M059J (cell line): ENCODE data around the gene CHID1. TPM values are rescaled to one million over a fixed set of nuclear protein-coding genes. Genes with fewer than 3 reads are reported as not detected.
A peak's percentile ranks its signal among the peaks of the same experiment; 100 is the strongest.

Experiments
- DNase-seq: peaks from one replicate; pipeline ENCODE4 v3.0.0-alpha.2; 2012; ENCODE audit warnings: low read depth
- total RNA-seq: library from RNA; depleted of rRNA; stranded (reverse); fragments of >200 nt; shearing (Covaris generic); gene quantifications from 2 replicates; pipeline ENCODE4 v1.2.3, GENCODE V29; 2014

CHID1 gene
- total RNA-seq, 1 experiment from 2014 or later, result 92.6 TPM

DNA sequence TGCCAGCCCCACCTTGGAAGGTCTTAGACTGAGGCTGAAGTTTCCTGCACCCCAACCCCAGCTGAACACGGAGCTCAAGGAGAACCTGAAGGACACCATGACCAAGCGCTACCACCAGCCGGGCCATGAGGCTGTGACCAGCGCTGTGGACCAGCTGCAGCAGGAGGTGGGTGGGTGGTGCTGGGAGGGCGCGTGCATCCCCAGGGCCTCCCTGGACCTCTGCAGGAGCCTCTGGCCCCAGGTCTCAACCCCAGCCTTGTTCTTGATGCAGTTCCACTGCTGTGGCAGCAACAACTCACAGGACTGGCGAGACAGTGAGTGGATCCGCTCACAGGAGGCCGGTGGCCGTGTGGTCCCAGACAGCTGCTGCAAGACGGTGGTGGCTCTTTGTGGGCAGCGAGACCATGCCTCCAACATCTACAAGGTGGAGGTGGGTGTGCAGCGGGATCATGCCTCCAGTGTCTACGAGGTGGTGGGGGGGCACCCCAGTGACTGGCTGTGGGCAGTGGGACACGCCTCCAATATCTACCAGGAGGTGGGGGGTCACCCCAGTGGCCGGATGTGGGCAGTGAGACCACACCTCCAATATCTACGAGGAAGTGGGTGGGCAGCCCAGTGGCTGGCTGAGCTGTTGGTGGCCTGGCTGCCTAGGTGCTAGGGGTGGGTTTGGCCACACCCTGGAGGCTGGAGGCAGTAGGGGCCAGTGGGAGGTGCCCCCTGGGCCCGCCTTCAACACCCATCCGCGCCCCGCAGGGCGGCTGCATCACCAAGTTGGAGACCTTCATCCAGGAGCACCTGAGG is 73.2 kb downstream of the CHID1 start:
- no peak for DNase-seq

DNA sequence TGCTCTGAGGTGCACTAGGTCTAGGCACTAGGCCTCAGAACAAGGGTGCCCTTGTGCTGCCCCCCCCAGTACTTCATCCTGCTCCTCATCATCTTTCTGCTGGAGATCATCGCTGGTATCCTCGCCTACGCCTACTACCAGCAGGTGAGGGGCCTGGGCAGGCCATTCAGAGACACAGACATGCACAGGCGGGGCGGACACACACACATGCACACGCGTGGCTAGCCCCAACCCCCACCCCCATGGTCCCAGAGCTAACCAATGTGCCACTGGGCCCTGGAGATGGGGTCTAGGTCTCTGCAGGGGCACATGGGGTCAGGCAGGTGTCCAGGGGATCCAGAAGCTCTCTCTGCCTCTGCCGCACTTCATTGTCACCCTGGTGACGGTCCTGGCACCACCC is 73.9 kb downstream of the CHID1 start:
- no peak for DNase-seq

DNA sequence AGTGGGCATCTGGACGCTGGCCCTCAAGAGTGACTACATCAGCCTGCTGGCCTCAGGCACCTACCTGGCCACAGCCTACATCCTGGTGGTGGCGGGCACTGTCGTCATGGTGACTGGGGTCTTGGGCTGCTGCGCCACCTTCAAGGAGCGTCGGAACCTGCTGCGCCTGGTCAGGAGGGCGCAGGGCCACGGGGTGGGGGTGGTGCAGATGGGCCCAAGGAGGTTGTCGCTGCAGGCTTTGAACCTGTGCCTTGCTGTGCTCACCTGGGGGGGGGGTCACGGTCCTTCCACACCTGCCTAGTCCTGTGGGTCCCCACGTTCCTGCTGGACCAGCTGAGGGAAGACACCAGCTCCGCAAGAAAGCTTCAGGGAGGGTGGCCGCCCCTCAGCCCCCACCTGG is 74.3 kb downstream of the CHID1 start:
- no peak for DNase-seq

DNA sequence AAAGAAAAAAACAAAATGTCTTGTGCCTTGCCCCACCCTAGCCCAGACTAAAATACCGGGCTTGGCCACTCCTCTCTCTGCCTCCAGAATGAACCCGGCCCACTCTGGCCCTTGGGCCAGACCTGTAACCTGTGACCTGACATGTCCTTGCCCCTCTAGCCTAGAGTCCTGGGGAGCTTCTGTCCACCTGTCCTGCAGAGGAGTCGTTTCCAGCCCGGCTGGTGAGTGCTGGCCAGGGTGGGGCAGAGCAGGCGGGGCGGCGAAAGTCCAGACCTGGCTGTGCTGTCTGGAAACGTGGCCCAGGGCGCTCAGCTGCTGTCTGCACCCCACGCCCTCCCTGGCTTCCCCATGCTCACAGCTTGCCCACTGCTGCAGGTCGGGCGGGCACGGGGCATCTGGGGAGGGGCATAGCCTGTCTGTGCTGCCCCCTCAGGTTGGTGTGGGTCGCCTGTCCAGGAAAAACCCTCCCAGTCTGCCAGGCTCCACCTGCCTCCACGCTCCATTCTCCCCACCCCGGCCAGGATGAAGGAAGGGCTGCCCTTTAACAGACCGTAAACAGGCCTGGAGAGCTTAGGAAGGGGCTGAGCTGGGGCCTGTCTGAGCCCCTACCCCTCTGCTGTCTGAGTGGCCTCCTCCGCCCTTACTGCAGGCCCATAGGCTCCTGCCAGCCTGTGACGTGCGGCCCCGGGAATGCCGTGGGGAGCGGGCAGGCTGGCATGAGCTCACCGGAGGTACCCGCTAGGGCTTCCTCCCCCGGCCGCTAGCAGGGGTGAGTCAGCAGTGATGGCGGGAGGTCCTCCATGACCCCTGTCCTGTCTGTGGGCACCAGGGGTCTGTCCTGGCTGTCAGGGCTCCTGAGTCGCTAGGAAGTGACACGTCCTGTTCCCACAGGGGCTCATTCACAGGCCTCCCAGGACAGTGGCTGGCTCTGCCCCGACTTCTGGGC is 76.0 kb downstream of the CHID1 start:
- peak; percentile 97 for DNase-seq

DNA sequence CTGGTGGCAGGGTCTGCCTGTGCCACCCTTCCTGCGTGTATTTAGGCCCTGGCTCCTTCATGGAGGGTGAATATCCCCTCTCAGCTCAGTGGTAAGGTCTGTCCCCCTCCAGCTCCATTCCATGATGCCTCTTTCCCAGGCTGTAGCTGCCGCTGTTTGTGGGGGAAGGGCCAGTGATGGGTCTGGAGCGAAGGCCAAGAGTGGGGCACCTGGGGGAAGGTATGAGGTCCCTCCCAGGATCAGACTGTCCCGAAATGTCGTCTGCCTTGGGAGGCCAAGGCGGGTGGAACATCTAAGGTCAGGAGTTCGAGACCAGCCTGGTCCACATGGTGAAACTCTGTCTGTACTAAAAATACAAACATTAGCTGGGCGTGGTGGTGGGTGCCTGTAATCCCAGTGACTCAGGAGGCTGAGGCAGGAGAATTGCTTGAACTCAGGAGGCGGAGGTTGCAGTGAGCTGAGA is 76.7 kb downstream of the CHID1 start:
- DNase-seq, result no peak

DNA sequence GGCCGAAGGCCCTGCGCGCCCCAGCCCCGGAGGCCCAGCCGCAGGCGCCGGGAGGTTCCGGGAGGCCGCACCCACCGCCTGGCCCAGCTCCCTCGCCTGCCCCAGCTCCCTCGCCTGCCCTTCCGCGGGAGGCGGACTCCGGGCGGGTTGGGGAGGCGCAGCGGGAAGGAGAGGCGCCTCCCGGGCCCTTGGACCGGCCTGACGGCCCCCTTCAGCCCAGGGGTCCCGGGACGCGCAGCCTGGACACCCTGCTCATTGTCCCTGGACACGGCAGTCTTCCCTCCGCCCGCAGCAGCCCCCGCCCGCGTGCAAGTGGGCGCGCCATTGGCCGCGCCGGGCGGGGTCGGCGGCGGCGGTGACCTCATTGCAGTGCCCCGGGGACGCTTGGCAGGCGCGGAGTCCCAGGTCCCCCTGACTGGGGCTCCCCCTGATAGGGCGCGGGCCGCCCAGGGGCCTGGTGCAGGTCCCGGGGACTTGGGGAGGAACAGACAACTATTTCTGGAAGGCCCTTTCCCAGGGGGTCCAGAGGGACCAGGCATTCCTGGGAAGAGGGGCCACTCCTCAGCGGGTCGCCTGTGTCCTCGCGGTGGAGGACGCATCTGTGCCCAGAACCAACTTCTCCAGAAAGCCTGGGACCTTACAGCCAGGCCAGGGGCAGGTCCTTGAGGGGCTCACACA is 77.4 kb downstream of the CHID1 start:
- DNase-seq, result peak; percentile 62

DNA sequence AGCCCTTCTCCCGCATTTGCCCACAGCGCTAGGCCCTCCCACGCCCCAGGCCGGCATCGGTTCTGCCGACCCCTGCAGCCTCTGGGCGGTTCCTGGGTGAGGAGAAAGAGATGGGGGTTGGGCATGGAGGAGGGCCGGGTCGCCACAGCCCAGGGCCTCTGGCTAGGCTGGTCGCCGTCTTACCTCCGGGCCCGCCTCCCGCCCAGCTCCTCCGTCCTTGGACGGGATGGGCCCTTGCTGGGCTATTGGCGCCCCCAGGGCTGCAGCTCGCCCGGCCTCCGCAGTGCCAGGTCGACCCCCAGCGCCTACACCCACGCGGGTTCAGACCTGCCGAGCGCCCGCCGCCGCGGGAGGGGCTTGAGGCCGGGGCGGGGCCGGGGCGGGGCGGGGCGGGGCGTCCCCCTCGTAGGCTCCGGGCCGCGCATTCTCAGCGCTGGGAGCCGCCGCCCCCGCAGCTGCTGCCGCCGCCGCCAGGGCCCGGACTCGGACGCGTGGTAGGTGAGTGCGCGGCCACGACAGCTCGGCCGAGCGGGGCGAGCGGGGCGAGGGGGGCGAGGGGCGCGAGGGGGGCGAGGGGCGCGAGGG is 78.0 kb downstream of the CHID1 start, which contains the start of gene CD151:
Gene CD151 (plus strand): TSS at position 424 of the 585 bp plus-strand sequence. CDS start 3,118 bp downstream, outside the sequence.
- peak; percentile 62 for DNase-seq

DNA sequence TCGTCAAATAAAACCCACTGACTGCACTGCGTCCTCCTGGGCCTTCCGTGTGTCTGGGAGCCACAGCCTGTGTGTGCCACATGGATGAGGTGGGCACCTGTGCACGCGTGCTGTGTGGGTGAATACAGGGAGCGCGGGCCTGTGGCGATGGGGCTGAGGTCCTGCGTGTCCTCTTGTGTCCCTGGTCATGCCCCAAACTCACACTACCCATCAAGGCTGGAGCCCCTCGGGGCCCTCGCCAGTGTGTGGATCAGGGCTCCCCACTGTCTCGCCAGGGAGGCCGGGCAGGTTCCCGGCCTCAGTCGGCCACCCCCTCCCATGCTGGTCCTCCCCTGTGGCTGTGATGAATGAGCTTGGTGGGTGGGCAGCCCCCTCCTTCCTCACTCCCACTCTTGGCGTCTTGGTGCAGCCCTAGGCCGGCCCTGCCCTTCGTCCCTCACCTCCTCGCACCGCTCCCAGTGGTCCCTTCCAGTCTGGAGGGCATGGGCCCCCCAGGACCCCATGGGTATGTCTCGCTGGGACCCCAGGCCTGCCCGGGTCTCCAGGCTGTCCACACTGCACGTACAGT is 78.6 kb downstream of the CHID1 start:
- no peak for DNase-seq

DNA sequence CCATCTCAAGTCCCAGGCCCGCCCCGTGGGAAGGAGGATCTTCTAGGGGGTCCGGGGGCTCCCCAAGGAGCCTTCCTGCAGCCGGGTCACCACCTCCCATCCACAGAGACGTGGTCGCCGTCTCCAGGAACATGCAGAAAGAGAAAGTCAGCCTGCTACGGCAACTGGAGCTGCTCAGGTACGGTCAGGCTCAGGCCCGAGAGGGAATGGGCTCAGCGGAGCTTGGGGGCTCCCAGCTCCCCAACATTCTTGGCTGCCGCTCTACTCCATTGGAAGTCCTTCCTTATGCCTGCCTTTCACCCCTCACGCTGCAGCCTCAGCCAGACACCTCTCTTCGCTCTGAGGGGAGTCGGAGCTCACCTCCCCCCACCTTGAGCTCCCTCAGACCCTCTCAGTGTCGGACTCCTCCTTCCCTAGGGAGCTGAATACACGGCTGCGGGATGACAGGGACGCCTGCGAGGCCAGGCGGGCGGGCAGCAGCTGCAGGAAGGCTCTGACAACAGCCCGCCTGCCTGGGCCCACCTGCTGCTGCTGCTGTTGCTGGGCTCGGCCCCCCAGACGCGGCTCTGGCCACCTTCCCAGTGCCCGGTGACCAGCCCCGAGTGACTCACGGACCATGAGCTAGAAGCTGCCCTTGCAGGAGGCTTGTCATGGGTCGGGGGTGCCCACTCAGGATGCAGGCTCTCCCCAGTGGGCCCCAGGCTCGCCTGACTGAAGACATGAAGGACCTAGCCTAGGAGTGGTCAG is 79.3 kb downstream of the CHID1 start:
- DNase-seq, result peak; percentile 75

DNA sequence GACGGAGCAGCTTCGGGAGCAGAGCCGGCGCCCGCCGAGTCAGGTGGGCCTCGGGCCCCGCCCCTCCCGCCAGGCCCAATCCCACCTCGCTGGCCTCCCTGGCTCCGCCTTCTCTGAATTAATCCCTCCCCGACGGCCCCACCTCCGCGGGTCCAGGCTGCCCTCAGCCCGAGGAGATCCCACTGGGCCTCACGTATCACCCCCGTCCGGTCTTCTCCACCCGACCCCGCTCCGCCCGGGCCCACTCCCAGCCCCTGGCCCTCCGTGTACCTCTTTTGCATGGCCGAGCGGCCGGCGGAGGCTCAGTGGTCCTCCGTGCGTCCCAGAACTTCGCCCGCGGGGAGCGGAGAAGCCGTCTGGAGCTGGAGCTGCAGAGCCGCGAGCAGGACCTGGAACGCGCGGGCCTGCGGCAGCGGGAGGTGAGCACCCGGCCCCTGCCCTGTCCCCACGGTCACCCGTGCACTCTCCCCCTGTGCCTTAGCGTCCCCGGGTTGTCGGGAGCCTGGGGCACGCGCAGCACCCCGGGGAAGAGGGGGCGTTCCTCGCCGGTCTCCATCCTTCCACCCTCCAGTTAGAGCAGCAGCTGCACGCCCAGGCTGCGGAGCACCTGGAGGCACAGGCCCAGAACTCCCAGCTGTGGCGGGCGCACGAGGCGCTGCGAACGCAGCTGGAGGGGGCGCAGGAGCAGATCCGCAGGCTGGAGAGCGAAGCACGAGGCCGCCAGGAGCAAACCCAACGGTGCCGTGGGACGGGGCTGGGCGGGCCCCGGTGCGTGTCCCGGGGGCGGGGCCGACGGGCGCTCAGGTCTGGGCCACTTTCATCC is 80.1 kb downstream of the CHID1 start:
- peak; percentile 79 for DNase-seq

DNA sequence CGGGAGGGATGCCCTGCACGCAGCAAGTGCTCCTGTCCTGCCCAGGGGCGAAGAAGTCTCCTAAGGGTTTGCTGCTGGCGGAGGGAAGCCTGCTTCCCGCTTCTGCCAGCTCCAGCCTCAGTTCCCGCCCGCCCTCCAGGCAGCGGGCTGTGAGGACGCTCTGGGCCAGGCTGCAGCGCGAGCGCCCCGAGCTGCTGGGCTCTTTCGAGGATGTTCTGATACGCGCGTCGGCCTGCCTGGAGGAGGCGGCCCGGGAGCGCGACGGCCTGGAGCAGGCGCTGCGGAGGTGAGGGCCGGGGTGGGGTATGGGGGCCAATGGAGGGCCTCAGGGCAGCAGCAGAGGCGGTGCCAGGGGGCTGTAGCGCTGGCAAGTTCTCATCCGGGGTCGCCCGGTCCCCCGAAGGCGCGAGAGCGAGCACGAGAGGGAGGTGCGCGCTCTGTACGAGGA is 80.7 kb downstream of the CHID1 start:
- DNase-seq, result no peak

DNA sequence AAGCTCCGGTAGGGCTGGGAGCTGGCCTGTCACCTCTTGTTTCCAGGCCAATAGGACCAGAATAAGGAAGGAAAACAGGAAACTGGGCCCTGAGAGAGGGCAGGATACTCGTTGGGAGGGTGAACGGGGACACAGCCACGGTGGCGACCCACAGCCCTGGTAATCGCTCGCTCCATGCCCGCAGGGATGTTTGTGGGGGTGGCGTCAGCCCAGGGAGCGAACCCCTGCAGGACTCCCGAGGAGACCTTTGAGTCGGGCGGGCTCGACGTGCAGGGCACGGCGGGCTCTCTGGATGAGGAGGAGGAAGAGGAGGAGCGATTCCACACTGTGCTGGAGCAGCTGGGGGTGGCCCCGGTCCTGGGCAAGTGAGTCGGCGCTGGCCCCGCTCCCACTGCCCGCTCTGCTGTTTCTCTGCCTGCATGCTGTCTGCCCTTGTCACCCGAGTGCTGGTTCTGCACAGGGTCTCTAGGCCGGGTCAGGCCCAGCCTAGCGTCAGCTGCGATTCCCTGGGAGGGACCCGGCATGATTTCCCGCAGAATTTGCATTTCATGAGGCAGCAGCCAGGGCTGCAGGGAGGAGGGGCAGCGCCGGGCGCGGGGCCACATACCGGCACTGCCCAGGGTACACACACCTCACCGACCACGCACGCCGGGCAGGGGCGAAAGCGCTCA is 81.3 kb downstream of the CHID1 start:
- DNase-seq, result peak; percentile 91

DNA sequence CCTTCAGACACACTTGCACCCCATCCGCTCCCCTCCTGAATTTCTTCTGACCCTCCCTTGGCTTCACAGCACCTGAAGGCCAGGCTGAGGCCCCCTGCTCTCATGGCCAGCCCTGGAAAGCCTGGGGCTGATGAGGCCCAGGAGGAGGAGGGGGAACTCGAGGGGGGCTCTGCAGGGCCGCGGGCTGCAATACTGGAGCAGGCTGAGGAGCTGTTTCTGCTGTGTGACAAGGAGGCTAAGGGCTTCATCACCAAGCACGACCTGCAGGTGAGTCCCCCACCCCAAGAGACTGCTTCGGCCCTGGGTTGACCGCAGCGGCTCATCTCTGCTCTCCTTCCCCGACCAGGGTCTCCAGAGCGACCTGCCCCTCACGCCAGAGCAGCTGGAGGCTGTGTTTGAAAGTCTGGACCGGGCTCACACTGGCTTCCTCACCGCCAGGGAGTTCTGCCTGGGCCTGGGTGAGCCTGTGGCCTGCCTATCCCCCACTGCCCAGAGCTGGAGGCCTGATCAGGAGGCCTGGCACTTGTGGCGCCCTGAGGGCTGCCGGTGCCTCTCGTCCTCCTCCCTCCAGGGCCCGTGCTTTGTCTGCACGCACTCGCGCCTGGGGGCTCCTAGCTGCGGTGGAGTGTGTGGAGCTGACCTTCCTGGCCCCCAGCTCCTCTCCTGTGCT is 82.0 kb downstream of the CHID1 start:
- no peak for DNase-seq

DNA sequence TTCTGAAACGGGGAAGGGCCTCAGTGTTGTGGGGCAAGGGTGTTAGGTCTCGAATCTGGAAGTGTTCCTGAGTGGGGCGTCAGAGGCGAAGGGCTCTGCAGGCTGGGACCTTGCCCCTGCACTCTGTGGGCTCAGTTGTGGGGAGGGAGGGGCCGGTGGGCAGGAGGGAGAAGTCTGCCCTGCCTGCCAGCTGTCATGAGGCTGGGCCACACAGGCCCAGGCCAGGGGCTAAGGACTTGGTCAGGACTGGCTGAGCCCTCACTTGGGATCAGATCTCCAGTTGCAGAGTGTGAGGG is 82.8 kb downstream of the CHID1 start, which contains the start of gene CRACR2B:
Gene CRACR2B (plus strand): TSS at position 23 of the 296 bp plus-strand sequence. CDS start 689 bp downstream, outside the sequence.
- DNase-seq, result no peak

DNA sequence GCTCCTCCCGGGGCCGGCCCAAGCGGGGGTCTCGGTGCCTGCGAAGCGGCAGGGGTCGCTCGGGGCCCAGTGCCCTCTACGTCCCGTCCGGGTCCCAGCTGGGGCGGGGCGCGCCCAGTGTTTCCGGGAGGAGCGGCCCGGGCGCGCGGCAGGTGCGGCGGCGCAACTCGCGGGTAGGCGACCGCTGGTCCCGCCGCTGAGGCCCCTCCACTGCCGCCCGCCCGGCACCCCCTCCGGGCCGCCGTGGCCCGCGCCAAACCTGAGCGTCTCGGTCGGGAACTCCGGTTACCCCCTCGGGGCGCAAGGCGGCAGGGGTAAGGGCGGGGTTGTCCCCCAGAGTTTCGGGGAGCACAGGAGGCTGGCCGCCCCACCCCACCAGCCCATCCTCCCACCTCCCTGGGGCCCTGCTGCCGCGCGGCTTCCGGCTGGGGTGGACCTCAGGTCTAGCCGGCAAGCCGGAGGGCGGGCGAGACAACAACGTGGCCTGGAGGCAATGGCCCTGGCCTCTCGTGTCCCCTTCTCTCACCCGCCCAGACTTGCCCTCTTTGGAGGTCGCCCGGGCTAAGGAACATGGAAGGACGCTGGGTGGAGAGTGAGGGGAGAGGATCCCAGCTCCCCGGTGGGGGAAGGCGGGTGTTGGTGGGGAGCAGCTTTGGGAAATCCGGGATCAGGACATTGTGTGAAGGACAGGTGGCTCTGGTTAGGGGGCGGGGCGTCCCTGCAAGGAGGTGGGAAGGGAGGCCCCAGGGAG is 83.3 kb downstream of the CHID1 start:
- DNase-seq, result no peak

DNA sequence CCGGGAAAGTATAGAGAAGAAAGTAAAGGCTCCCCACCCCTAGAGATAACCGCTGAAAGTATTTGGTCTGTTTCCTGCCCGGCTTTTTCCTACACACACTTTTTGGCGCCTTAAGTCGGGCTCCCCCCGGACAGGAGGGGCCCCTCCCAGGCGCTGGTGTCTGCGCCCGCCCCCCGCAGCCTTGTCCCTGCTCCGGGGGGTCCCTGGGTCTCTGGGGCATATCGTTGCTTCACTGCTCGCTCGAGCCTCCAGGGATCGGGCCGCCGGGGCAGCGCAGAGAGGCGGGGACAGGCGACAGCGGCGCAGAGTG is 83.8 kb downstream of the CHID1 start:
- DNase-seq, result no peak

DNA sequence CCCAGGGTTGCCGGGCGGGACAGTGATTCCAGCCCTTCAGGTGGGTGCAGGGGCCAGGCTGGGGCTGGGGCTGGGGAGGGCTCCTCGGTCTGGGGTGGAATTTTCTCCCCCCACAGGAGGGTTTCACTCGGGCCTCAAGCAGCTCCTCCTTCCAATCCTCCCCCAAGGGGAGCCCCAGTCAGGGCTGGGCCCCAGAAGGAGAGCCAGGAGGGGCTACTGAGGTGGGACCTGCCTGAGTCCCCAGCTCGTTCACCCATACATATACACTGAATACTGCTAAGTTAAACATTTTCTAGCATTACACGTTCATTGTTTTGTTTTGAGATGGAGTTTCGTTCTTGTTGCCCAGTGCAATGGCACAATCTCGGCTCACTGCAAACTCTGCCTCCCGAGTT is 84.4 kb downstream of the CHID1 start:
- no peak for DNase-seq
